Stimulated activated CD4-positive, alpha-beta T cell treated with anti-CD3 and anti-CD28 coated beads, Interleukin-1b, Interleukin-23, amount 100 ng/mL, for 4 hours (primary cell): ENCODE measurements around the gene MAD2L1BP.
A peak's percentile ranks its signal among the peaks of the same experiment; 100 is the strongest.

Source experiments
- DNase-seq, 2 donors: peaks; one replicate each; pipeline ENCODE4 v3.0.0-alpha.2; 2020; ENCODE audit warnings: low read depth in 2 of 2

Gene MAD2L1BP

DNA sequence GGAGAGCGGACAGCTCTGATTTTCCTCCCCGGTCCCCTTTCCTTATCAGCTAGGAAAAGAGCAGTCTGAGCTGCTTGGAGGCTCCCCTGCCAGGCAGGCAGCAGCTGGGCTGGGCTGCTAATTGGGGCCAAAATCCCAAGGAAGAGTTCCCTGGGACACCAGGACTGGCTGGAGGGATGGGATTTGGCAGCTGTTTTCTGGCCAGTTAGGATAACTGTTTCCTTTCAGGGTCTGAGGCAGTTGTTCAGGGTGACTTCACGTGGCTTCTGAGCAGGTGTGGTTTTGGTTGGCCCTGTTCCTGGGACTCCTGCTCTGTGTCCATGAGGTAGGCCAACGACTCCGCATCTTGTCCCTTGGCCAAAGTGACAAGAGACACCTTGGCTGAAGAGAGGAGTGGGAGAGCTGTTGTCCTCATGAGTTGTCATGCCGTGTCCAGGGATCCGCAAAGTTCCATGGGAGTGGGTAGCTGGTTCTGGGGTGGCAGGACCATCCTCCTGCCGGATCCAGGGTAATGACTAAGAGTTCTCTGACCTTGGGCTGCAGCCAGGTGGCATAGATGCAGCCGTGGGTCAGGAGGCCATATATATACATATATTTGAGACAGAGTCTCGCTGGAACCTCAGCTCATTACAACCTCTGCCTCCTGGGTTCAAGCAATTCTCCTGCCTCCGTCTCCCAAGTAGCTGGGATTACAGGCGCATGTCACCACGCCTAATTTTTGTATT, 30.7 kb downstream of the MAD2L1BP start:
- DNase-seq, result no peak

DNA sequence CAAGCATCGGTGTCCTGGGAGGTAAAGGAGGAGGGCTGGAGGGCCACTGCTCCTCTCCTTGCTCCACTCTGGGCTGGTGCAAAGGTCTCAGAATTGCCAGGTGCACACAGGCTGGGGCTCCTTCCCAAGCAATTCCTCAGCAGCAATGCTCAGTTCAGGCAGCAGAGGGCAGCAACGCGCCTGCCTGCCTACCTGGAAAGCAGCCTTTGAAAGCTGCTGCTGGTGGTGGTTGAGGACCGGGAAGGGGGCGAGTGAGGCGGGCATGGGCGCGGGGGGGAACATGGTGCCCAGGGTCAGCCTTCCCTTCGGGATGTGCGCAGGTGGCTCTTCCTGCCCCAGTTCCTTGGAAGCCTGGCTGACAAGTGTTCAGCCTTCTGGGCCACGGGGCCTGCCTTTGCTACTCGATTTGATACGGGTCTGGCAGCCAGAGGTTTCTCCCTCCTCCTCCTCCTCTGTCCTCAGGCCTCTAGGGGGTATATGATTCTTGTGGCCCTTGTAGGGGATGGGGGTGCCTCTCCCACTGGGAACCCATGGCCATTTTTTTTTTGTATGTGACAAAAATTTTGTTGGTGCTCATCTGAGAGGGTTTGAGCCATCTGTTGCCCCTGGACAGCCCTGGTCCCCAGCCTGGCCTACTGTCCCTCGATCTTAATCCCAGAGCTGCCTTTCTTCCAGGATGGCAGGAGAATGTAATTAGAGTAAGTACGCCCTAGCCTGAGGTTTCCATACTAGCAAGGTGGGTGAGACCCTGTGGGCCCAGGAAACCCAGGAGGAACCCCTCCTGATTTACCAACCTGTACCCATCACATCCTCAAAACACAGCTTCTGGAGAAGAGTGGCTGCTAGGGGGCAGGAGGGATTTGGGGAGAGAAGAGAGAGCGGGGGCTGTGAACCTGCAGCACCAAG, 31.9 kb downstream of the MAD2L1BP start:
- peak; percentile 67 to 82 for DNase-seq

DNA sequence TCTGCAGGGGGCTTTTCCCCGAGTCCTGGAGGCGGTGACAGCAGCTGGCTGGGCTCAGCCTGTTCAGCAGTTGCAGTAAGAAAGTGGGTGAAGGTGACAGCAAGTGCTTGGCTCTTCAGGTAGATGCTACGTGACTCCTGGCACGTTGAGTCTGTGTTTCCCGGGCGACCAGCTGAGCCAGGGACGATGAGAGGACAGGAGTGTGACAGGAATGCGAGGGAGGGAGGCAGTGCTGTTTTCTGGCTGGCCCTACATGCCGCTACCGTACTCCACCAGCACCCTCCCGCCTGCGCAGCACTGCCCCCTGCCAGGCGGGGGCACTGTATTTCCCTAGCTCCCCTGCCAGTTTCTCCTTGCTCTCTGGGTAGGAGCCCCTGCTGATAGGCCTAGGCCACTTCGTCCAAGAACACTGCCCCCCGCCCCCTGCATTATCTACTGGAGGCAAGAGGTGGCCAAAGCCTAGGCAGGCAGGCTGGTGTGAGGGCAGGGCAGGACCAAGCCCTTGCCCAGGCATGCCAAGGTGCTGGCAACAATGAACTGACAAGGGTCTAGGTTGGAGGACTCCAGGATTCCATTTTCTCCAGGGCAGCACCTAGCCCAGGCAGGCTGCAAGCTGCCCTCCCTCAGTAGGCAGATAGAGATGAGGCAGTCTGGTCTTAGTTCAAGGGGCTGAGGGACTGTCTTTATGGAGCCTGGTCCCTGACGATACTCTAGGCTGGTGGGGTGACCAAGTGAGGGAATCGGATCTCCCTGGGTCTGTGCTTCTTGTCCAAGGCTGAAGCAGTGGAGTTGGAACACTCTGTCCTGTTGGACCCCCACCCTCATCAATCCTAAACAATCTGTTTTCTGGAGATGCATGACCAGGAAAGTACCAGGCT, 32.8 kb downstream of the MAD2L1BP start:
- peak; percentile 23 to 35 for DNase-seq

DNA sequence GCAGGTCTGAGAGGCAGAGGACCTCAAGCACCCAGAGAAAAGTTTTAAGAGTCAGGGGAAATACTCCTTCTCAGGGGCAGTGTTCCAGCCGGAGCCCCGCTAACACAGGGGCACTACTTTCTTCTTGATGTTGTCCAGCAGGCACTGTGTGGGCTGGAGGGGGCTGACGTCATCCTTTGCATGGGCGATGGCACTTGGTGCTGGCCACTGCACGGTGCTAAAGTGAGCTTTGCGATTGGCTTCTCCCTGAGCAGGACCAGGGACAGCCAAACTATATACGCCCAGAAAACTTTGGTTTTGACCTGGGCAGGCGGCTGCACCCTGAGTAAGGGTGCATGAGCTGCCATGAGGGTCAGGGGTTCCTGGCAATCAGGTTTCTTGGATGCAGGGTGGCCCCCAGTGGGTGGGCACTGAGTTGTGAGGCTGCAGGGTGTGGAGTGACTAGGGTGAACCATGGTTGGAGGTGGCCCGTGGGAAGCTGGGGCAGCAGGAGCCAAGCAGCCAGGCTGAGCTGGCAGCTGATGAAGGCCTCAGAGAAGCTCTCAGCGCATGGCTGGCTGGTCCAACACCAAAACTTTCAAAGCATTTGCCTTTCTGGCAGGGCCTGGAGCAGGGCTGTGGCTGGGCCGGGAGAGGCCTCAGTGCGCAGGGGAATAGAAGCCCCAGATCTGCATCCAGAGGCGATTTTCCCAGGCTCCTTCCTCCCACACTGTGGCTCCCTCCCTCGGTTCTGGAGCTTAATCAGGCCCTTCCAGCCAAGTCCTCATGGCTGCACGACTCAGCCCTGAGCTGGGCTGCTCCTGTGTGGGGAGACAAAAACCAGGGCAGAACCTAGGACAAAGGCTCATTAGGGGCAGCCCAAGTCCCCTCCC, 33.6 kb downstream of the MAD2L1BP start:
- no peak for DNase-seq

DNA sequence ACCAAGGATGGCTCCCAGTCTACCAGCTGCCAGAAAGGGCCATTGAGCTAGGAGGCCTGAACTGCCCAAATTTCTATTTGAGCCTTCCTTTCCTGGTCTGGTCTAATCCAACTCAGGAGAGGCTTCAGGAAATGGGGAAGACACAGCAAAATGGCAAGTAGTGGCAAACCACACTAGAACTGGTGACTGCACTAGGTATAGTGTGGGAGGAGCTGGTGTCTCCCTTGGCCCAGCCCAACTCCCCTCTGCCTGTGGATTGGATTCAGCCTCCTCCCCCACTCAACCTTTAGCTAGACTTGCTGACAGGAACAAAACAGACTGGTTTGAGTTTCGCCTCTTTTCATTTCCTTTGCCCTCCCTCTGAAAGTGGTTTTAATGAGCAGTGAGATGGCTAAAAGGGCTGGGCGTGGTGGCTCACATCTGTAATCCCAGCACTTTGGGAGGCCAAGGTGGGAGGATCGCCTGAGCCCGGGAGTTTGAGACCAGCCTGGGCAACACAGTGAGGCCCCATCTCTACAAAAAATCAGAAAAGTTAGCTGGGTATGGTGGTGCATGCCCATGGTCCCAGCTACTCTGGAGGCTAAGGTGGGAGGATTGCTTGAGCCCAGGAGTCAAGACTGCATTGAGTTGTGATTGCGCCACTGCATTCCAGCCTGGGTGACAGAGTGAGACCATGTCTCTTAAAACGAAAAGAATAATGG, 34.4 kb downstream of the MAD2L1BP start:
- no peak for DNase-seq

DNA sequence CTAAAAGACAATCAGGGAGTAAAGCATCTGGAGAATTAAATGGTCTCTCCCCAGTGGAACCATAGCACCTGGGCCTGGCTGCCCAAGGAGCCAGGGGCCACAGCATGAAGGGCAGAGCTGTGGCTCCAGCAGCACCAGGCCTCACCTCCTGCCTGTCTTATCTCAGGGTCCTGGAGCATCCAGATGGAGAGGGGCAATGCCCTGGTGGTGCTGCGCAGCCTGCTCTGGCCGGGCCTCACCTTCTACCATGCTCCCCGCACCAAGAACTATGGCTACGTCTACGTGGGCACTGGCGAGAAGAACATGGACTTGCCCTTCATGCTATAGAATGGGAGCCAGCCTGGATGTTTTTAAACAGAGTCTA, 35.0 kb downstream of the MAD2L1BP start:
- DNase-seq, result no peak

DNA sequence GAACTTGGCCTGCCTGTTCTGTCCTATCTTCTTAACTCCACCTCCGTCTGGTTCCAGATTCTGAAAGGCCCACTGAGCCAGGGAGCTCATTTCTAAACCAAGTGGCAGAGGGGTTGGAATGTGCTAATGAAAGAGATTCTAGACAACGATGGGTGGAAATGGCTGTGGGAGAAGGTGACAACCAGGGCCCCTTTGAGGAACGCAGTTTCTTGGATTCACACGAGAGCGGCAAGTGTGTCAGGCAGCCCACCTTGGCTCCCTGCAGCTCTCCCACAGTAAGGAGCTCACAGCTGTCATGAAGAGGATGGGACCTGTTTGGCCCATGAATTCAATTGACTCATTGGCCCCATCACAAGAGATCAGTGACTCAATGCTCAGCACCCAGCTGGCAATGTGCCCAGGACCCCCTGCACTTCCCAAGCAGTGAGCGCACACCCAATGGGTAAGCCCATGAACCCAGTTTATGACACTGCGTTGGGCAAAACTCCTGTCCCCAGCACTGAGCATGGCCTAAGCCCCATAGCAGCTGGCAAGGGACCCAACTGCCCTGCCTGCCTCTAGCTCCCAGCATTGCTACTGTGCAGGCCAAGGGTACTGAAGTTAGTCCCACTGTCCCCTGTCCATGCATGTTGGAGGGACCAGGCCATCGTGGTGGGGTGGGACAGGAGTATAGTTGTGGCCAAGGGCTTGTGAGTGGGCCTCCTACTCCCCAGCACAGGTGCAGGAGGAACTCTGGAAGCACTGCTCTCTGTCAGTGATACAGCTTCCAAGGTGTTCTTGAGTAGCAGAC, 35.6 kb downstream of the MAD2L1BP start:
- no peak for DNase-seq

DNA sequence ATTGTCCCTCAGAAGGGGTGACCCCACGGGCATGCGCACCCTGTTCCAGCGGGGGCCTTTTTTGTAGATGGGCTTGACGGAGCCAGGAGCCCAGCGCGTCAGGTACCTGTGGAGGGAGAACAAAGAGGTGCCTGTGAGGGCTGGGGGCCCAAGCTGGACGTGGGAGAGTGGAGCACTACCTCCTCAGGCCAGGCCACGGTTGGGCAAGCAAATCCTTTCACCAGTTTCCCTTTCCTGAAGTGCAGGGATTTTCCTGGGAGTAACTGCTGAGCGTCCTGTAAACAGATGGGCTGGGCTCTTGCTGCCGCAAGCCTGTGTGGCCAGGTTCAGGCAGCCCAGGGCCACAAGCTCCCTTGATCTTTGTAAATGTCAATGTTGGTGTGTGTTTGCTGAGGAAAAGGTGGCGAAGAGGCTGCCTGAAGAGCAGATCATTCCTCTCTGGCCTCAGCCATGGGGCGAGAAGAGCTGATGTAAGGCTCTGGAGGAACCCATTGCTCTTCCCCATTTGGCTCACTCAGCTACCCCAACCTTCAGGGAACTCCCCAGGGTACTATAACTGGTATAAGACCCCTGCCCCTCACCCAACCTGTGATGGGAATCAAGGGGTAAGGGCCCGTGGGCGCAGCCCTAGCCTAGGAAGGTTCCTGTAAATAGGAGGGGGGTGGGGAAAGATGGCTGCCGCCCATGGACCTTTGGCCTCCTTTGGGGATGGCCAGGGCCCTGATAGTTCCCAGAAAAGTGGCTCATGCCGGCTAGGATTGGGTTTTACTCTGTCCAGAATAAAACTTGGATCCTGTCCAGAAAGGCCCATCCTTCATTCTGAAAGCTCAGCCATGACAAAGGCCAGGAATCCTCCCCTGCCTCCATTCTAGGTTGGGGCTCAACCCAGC, 36.4 kb downstream of the MAD2L1BP start:
- no peak for DNase-seq

DNA sequence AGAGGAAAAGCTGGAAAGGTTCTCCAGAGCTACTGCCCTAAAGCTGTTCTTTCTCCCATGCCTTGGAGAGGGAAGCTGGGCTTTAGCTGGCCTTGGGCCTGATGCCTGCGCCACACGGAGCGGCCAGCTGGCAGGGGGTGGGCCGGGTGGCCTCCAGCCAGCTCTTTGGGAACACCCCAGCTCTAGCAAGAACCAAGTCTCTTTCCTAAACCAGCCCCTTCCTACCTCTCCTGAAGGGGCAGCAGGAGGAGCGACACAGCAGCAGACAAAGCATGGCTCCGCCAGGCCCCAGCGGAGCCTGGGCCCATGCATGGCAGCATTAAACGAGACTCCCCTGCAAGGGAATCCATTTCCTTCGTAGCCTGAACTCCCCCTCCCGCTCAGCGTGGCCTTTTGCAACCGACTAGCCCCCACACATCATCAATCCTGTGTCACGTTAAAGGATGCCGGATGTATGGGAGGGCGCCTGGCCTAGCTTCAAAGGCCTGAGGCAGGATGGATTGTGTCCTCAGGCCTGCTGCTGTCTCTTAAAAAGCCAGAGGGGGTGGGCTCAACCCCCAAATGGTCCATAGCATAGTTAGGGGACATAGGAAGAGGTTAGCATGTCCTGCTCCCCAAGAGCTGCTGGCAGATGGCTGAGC, 37.9 kb downstream of the MAD2L1BP start:
- no peak for DNase-seq

DNA sequence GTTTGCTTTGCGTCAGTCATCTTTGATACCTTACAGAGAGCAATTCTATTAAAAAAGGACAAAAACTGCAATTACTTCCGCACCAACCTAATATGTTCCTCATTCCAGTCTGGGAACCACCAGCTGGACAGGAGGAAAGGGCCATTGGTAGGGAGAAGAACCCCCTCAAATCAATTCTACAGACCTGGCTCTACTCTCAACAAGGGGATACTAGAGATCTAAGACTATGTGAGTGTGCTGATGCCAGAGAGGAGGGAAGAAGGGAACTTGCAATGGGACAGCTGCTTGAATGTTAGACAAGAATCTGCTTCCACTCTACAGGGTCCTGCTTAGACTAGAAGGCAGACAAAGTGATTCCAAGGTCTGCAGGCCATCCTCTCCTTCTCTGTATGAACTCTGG, 38.7 kb downstream of the MAD2L1BP start:
- no peak for DNase-seq

DNA sequence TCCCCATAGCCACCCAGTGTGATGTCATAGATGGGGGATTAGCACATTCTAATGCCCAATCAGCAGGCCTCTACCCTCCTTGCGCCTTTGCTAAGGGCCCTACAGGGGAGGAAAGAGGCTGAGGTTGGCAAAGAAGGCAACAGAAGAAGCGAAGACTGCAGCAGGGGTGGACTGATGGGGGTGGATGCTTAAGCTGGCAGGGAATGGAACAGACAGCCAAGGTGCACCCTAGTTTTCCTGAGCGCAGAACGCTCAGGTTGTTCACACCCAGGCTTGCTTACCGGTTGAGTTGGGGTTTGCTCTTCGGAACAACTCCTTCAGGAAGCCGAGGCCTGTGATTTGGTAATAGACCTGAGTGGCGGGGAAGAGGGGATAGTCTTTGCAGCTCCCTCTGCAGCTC, 39.3 kb downstream of the MAD2L1BP start:
- DNase-seq, result no peak

DNA sequence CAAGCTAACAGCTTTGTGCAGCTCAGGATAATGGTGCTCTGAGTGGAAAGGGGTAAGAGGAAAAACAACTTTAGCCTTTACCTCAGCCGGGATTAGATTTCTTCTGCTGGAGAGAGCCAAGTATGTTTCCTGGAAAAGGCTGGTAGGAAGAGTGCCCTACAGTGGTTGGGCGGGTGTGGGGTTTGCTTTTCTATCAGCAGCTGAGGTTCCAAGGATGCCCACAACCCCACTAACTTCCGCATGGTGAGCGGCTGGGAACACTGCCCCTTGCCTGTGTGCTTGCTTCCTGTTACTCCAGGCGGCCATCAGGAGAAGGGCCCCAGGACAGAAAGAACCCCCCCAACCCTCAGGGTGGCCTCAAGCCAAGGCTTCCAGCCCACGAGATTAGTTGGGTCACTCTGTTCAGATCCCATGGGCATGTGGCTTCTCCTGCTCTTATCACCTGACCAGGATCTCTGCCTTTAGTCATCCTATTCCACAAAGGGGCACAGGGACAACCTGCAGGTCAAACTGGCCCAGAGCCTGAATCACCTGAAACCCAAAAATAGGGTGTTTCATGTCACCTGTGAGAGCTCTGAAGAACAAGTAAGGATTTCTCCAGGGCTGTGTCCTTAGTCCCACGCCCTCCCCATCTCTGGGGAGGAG, 41.4 kb downstream of the MAD2L1BP start:
- no peak for DNase-seq

DNA sequence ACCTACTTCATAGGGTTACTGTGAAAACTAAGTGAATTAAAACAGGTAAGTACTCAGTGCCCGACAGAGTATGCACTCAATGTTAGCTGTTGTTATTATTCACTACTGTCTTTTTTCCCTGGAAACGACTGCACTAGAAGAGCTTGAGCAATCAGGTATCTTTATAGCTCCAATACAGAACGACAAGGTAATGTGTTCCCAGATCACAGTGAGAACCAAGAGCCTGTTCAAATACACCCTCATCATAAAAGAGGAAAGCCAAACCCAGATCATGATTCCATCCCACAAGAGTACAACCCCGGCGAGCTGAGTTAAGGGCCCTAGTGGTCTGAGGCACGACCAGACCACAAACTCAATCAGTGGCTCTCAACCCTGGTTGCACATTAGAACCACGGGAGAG, 42.1 kb downstream of the MAD2L1BP start:
- no peak for DNase-seq

DNA sequence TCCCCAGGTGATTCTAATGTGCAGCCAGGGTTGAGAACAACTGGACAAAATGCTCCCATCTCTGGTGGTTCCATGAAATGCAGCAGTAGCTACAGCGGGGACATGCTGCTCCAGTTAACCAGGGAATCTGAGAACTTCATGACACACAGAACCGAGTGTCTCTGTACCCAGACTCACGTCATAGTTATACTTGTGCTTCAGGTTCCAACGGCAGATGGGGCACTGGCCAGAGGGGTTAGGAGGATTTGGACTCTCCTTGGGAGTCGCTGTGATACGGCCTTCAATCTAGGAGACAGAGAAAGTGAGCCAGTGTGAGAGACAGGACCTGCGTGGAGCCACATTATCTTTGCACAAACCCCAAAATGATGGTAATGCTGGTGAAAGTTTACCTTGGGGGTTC, 42.7 kb downstream of the MAD2L1BP start:
- DNase-seq, result no peak

DNA sequence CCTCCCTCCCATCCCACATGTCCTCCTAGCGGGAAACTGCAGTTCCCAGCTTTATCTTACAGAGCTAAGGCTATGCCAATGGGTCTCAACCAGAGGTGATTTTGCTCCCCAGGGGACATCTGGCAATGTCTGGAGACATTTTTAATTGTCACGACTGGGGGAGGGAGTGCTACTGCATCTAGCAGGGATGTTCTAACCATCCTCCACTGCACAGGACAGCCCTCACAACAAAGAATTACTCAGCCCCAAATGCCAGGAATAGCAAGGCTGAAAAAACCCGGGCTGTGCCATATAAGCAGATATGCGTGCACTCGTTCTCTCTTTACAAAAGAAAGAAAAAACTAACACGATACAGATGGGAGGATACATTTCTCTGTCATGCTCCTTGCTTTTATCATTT, 43.4 kb downstream of the MAD2L1BP start:
- DNase-seq, result no peak

DNA sequence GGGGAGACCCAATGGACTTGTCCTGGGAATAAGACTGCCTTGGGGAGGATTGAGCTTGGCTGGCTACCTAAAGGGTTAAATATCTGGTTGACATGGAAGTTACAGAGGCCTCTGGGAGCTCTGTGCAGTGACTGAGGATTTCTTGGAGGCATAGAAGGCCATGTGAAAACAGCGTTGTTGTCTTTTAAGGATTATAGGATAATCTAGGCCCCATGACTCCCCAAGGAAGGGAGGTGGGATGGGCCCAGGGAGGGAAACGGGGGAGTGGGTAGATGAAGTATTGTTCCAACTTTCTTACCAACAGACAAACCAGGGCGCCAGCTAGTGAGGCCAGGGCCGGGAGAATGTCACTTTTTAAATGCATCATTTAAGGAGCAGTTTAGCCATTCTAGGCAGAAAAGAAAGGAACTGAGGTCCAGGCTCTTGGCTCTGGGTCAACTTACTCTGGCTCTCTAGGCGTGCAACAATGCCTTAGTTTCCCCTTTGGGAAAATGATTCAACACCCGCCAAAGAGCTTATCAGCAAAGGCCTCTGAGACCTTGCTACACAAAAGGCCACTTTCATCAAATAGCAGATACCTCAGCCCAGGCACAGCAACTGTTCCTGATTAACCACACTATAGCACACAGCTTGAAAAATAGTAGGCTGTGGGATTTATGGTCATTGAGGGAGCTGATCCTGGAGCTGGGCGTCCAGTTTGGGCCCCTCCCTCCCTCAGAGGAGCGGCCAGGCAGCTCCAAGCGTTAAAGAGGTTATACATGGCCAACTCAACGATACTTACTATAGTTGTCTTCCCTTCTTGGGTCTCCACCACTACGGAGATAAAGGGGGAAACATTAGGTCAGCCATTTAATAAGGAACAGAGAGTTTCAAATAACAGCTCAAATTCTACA, 44.9 kb downstream of the MAD2L1BP start:
- no peak for DNase-seq

DNA sequence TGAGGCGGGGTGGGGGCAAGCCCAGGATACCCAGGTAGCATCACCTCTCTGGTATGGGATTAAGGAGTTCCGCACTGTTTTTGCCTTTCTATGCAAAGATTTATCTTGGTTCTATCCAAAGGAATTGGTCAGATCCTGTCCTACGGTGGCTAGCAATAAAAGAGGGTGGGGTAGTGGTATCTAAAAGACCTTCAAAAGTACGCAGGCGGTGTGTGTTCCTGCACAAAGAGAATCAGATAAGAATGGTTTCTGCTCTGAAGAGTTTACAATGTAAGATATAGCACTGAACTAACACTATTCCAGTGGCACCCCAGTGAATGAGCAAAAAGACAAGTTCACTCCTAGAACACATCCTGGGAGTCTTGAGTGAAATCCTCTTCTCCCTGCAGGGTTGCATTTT, 45.7 kb downstream of the MAD2L1BP start:
- DNase-seq, result no peak
